SK-N-MC (cell line): ENCODE results near the gene MRE11.

ENCODE experiments used
- EZH2 ChIP-seq: fragments of 200-600 bp; sonication (generic); IDR thresholded peaks from one replicate; pipeline ENCODE4 v1.6.1; 2017; ENCODE audit warnings: antibody characterized with exemption
- FOXP2 ChIP-seq: optimal IDR thresholded peaks from 2 replicates; pipeline ENCODE3; 2011; ENCODE audit warnings: mild to moderate bottlenecking, moderate library complexity; ENCODE audit not compliant: insufficient read depth; ENCODE audit errors: extremely low read length, control extremely low read depth
- POLR2AphosphoS5 ChIP-seq: IDR thresholded peaks from 2 replicates; pipeline ENCODE4 v1.6.1; 2012; ENCODE audit warnings: mild to moderate bottlenecking, low read depth, low read length, borderline replicate concordance

DNA sequence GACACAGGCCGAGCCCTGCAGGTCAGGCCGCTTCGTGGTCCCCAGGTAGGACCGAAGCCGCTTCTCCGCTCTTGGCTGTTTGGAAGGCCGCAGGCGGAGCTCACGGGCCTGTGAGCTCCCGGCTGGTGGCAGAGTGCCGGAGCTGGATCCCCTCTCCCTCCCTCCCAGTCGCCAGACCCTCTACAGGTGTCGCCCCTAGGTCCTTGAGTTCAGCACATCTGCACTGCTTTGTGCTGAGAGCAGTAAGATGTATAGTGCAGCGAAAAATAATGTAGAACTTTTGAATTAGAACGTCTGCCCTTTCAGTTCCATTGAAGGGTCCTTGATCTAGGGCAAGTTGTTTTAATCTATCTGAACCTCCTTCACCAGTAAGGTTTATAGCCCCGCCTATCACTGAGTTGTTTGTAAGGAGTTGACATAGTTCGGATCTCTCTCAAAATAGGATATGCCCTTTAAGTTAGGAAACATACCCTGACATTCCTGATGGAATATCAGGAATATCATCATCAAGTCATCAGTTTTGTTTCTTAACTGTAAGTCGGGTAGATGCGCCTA lies 559 bp upstream of the MRE11 start:
- TF ChIP-seq EZH2, result no peak
- no peak for TF ChIP-seq POLR2AphosphoS5
- TF ChIP-seq FOXP2, result no peak
